ENCODE results near the gene SYT9. TPM values are rescaled to one million over a fixed set of nuclear protein-coding genes. Genes with fewer than 3 reads are reported as not detected.

Gene SYT9
- total and polyA plus RNA-seq, 2 donors (not counting 3 experiments of a cell fraction or from before 2014, with no cell fraction given), result 0.23 TPM; not detected in 1

GRCh38 chr11:7246179-7246578 is 5.5 kb upstream of the SYT9 start:
- dilution Hi-C loops (cut with MboI; ENCODE audit: extremely low pct_ligation_motif_present, low sequenced_read_pairs), result no loop called here
- Histone ChIP-seq H3K4me3 (replicated peaks in 1 of 3; ENCODE audit: insufficient read depth in 1 of 3, low read depth in 1 of 3, low read length in 3 of 3) (no peak overlapping the region), H3K36me3 (ENCODE audit: control insufficient read depth in 2 of 2, extremely low read depth in 1 of 2, insufficient read depth in 2 of 2, low read length in 2 of 2) (no peaks in the 10 kb centered on the region), H4K20me1 (replicated peaks; ENCODE audit: control insufficient read depth, extremely low read depth, insufficient read depth, low read length) (no peaks in the 10 kb centered on the region), H3K9me3 (replicated peaks; ENCODE audit: control insufficient read depth, insufficient read depth, low read length) (no peaks in the 10 kb centered on the region), H3K9ac (replicated peaks; ENCODE audit: extremely low read depth, insufficient read depth, low read length) (no peak overlapping the region), H3K79me2 (ENCODE audit: control insufficient read depth, insufficient read depth, low read length) (no peaks in the 10 kb centered on the region), H3K9me1 (replicated peaks; ENCODE audit: control insufficient read depth, extremely low read depth, insufficient read depth, low read length) (no peaks in the 10 kb centered on the region), H3K4me1 (ENCODE audit: control insufficient read depth, extremely low read depth, insufficient read depth, low read length) (no peaks in the 10 kb centered on the region), H3K4me2 (ENCODE audit: insufficient read depth, low read length) (no peak overlapping the region), H2AFZ (ENCODE audit: low read depth, low read length) (no peak overlapping the region), H3K27me3 (ENCODE audit: control insufficient read depth in 2 of 2, insufficient read depth in 2 of 2, low read length in 2 of 2) (peaks cover 4 to 12% of the 10 kb centered on the region in 2 experiments), H3K27ac (ENCODE audit: insufficient read depth, low read depth, low read length) (no peak overlapping the region)
- intact Hi-C loops (cut with micrococcal nuclease), result no loop called here
- DNase-seq (ENCODE audit: low read depth, low spot score) (no peak), FAIRE-seq (no peak)
- POLR2A ChIA-PET, result no interaction called here
- CTCF ChIA-PET, result no interaction called here
- no TSS peak for BruUV-seq (replicated peaks)
- TF ChIP-seq FOS (IDR thresholded peaks at IDR 0.05; ENCODE audit: borderline replicate concordance, insufficient read depth, low read length) (peak; percentile 46), CTCF (IDR thresholded peaks at IDR 0.05; ENCODE audit: extremely low read depth in 1 of 2, insufficient read depth in 1 of 2, low read depth in 1 of 2, low read length in 2 of 2) (no peak)

- intact Hi-C loops (cut with micrococcal nuclease) (no loop called here), dilution Hi-C loops (cut with MboI; ENCODE audit: extremely low pct_ligation_motif_present, low sequenced_read_pairs) (no loop called here)
- H3K9me1 ChIP-seq (replicated peaks; ENCODE audit: control insufficient read depth, extremely low read depth, insufficient read depth, low read length), result no peaks in the 10 kb centered on the region
- no peaks in the 10 kb centered on the region for H3K36me3 ChIP-seq (ENCODE audit: control insufficient read depth in 2 of 2, extremely low read depth in 1 of 2, insufficient read depth in 2 of 2, low read length in 2 of 2)
- peaks cover 6% of the 10 kb centered on the region for H3K4me1 ChIP-seq (ENCODE audit: control insufficient read depth, extremely low read depth, insufficient read depth, low read length)
- H3K27ac ChIP-seq (ENCODE audit: insufficient read depth, low read depth, low read length), result no peak overlapping the region
- H3K9ac ChIP-seq (replicated peaks; ENCODE audit: extremely low read depth, insufficient read depth, low read length), result no peak overlapping the region
- POLR2A ChIA-PET, result no interaction called here
- no TSS peak for BruUV-seq (replicated peaks)
- no peak overlapping the region for H2AFZ ChIP-seq (ENCODE audit: low read depth, low read length)
- no peak overlapping the region for H3K4me2 ChIP-seq (ENCODE audit: insufficient read depth, low read length)
- H3K4me3 ChIP-seq (replicated peaks in 1 of 3; ENCODE audit: insufficient read depth in 1 of 3, low read depth in 1 of 3, low read length in 3 of 3), result no peak overlapping the region
- DNase-seq (ENCODE audit: low read depth, low spot score), result no peak
- no peak for TF ChIP-seq MYC (IDR thresholded peaks at IDR 0.05; ENCODE audit: low read depth, low read length)
- TF ChIP-seq EZH2 (IDR thresholded peaks at IDR 0.05; ENCODE audit: borderline replicate concordance, low read depth, low read length, severe bottlenecking), result peak; percentile 2
- no peaks in the 10 kb centered on the region for H3K79me2 ChIP-seq (ENCODE audit: control insufficient read depth, insufficient read depth, low read length)
- CTCF ChIA-PET, result interaction anchor here (0.6 kb wide), 1 partner anchor 21 kb away, joined by 3 read pairs; no protein-coding TSS in a partner anchor
- no peak for FAIRE-seq
- H4K20me1 ChIP-seq (replicated peaks; ENCODE audit: control insufficient read depth, extremely low read depth, insufficient read depth, low read length), result no peaks in the 10 kb centered on the region
- no peaks in the 10 kb centered on the region for H3K9me3 ChIP-seq (replicated peaks; ENCODE audit: control insufficient read depth, insufficient read depth, low read length)
- H3K27me3 ChIP-seq (ENCODE audit: control insufficient read depth in 2 of 2, insufficient read depth in 2 of 2, low read length in 2 of 2), result peaks cover 21 to 41% of the 10 kb centered on the region in 2 experiments
These were observed 1.5 kb upstream of the SYT9 start for GRCh38 chr11:7250166-7250565.

All from endothelial cell of umbilical vein (primary cell).